ENCODE measurements around the gene ZBTB7B.

GRCh38 chr1:155040358-155041093 is 37.9 kb downstream of the ZBTB7B start:
- TF ChIP-seq CTCF (IDR thresholded peaks at IDR 0.05; ENCODE audit: low read length) (no peak), EZH2 (IDR thresholded peaks at IDR 0.05; ENCODE audit: borderline replicate concordance, low read length) (no peak)
